ENCODE data around the gene SEPTIN12.

Gene SEPTIN12

GRCh38 chr16:4743226-4743878 lies 44.8 kb downstream of the SEPTIN12 start:
- TF ChIP-seq POLR2AphosphoS5 (IDR thresholded peaks at IDR 0.05; ENCODE audit: low read depth, low read length) (no peak), REST (IDR thresholded peaks at IDR 0.05; ENCODE audit: insufficient read depth in 1 of 2, low read depth in 2 of 2, low read length in 2 of 2) (no peak), FOXP2 (optimal IDR thresholded peaks at IDR 0.05; ENCODE audit: borderline replicate concordance, extremely low read depth, extremely low read length, insufficient read depth) (no peak), SIN3A (IDR thresholded peaks at IDR 0.05; ENCODE audit: borderline replicate concordance, insufficient read depth, low read length) (no peak), TAF1 (IDR thresholded peaks at IDR 0.05; ENCODE audit: borderline replicate concordance, insufficient read depth, low read length) (no peak)

DNA sequence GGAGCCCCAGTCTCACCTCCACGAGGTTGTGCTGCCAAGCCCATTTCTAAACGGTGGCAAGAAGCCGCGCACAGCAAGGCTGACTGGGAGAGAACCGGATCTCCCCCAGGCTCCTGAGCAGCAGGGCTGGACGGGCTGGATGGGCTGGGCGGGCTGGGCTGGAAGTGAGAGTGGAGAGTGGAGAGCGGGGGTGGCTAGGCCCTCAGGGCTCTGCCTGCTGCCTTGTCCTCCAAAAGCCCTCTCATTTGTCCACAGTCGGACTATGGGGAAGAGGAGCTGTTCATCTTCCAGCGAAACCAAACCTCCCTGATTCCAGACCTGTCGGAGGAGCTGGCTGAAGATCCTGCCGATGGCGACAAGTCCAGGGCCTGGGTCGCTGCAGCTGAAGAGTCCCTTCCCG lies 50.6 kb downstream of the SEPTIN12 start:
- TF ChIP-seq REST (IDR thresholded peaks at IDR 0.05; ENCODE audit: insufficient read depth in 1 of 2, low read depth in 2 of 2, low read length in 2 of 2) (no peak), TAF1 (IDR thresholded peaks at IDR 0.05; ENCODE audit: borderline replicate concordance, insufficient read depth, low read length) (no peak), POLR2AphosphoS5 (IDR thresholded peaks at IDR 0.05; ENCODE audit: low read depth, low read length) (no peak), SIN3A (IDR thresholded peaks at IDR 0.05; ENCODE audit: borderline replicate concordance, insufficient read depth, low read length) (no peak)

DNA sequence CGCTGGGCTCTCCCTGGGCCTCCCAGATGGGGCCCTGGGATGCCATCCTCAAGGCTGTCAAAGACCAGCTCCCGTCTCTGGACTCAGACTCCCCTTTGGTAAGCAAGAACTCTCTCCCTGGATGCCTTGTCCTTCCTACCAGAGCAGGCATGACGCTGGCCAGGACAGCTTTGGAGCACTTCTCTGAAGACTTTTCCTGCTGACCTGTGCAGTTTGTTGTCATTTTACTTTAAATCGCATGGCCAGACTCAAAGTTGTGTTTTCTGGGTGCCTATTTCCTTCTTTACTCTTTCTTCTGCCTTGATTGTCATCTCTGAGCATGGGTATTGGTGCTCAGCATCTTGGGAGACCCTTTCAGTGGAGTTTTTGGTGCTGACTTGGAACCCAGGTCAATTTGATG lies 51.6 kb downstream of the SEPTIN12 start:
- no peak for TF ChIP-seq POLR2AphosphoS5 (IDR thresholded peaks at IDR 0.05; ENCODE audit: low read depth, low read length)
- no peak for TF ChIP-seq FOXP2 (optimal IDR thresholded peaks at IDR 0.05; ENCODE audit: borderline replicate concordance, extremely low read depth, extremely low read length, insufficient read depth)
- no peak for TF ChIP-seq TAF1 (IDR thresholded peaks at IDR 0.05; ENCODE audit: borderline replicate concordance, insufficient read depth, low read length)
- TF ChIP-seq SIN3A (IDR thresholded peaks at IDR 0.05; ENCODE audit: borderline replicate concordance, insufficient read depth, low read length), result no peak
- TF ChIP-seq REST (IDR thresholded peaks at IDR 0.05; ENCODE audit: insufficient read depth in 1 of 2, low read depth in 2 of 2, low read length in 2 of 2), result no peak

DNA sequence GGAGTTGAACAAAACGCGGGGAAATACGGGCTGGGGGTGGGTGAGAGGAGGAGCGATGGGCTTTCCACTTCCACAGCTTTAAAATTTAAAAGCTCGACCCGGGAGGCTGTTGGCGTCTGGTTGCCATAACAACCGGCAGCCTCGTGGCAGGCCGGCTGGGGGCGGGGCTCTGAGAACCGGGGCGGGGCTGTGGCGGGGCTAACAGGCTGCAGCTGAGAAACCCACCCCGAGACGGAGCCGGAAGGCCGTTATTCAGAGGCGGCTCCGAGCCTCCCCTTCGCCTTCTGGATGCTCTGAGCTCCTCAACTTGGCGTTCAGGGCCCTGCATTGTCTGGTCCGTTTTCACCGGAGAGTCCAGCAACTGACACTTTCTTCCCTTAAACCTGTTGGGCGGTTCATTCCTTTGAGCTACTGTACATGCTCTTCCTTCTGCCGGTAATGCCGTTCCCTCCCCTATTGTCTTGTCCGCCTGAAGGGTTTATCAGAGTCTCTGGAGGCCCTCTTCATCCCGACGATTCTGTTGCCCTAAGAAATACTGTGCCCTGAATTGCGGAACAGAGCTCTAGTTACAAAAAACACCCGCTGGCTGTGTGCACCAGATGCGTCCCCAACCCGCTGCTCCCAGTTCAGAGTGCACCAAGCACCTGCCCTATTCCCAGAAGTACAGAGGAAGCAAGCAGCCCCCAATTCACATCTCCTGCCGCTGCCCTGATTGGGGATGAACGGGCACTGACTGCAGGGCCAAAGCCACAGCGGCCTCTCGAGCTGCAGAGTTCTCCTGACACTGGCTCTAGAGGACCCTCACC lies 53.2 kb downstream of the SEPTIN12 start:
- no peak for TF ChIP-seq REST (IDR thresholded peaks at IDR 0.05; ENCODE audit: insufficient read depth in 1 of 2, low read depth in 2 of 2, low read length in 2 of 2)
- TF ChIP-seq SIN3A (IDR thresholded peaks at IDR 0.05; ENCODE audit: borderline replicate concordance, insufficient read depth, low read length), result peak; percentile 94; the same call in 1 of the 2 replicates
- TF ChIP-seq POLR2AphosphoS5 (IDR thresholded peaks at IDR 0.05; ENCODE audit: low read depth, low read length), result peak; percentile 49; the same call in 1 of the 2 replicates
